HG03103 (cell line): ENCODE results near the gene FGFRL1.

Experiments used
- ATAC-seq: cut with Tn5 transposase; IDR thresholded peaks from one replicate; pipeline ENCODE4 v1.9.1; 2021; ENCODE audit warnings: low read depth; ENCODE audit not compliant: unreplicated experiment

The FGFRL1 gene

GRCh38 chr4:1011022-1011665 is at the start of gene FGFRL1:
Gene FGFRL1, plus strand, starts transcription at chr4:1011626. Its CDS starts 860 bp downstream, at chr4:1012486.
- peak; percentile 46 for ATAC-seq

- no peak for ATAC-seq
Observed at GRCh38 chr4:962231-963208, 48.9 kb upstream of the FGFRL1 start.

GRCh38 chr4:963276-964225 is 47.9 kb upstream of the FGFRL1 start:
- no peak for ATAC-seq

GRCh38 chr4:964346-965025 is 46.9 kb upstream of the FGFRL1 start:
- ATAC-seq = no peak

GRCh38 chr4:965048-965765 is 46.2 kb upstream of the FGFRL1 start:
- no peak for ATAC-seq

GRCh38 chr4:965766-966134 is 45.7 kb upstream of the FGFRL1 start:
- no peak for ATAC-seq

- ATAC-seq = no peak
Observed at GRCh38 chr4:966266-967112, 44.9 kb upstream of the FGFRL1 start.

- ATAC-seq = no peak
Observed at GRCh38 chr4:967113-968104, 44.0 kb upstream of the FGFRL1 start.

GRCh38 chr4:968221-968620 is 43.2 kb upstream of the FGFRL1 start:
- ATAC-seq = no peak

GRCh38 chr4:968621-969394 is 42.6 kb upstream of the FGFRL1 start:
- no peak for ATAC-seq

- ATAC-seq = no peak
Observed at GRCh38 chr4:970046-970745, 41.2 kb upstream of the FGFRL1 start.

- ATAC-seq = no peak
Observed at GRCh38 chr4:970854-971520, 40.4 kb upstream of the FGFRL1 start.

- no peak for ATAC-seq
Observed at GRCh38 chr4:971666-972500, 39.5 kb upstream of the FGFRL1 start.

GRCh38 chr4:972651-973424 is 38.6 kb upstream of the FGFRL1 start:
- peak; percentile 33 for ATAC-seq
